Breast epithelium (tissue), 3 donors: ENCODE measurements around the gene TEX51.

Experiments used
- CTCF ChIP-seq, 3 donors: fragments of 450-650 bp; IDR thresholded peaks; one replicate each; pipeline ENCODE4 v1.5.1; 2016 to 2017; ENCODE audit warnings: antibody characterized with exemption in 3 of 3, mild to moderate bottlenecking in 3 of 3, moderate library complexity in 3 of 3
- POLR2AphosphoS5 ChIP-seq, 3 donors: sonication (generic); formaldehyde crosslinking; IDR thresholded peaks; one replicate each; pipeline ENCODE4 v1.6.1; 2017; ENCODE audit warnings: antibody characterized with exemption in 3 of 3

GRCh38 chr2:126886211-126886915, 12.3 kb upstream of the TEX51 start:
- TF ChIP-seq CTCF (IDR thresholded peaks at IDR 0.05) (peak in 2 of 3 donors; percentile 42 to 60), POLR2AphosphoS5 (IDR thresholded peaks at IDR 0.05) (no peak)
